ENCODE results near the gene NOC4L.

Gene NOC4L

GRCh38 chr12:132156573-132157325 is 12.5 kb downstream of the NOC4L start:
- no peak for DNase-seq (ENCODE audit: low read depth in 2 of 2)

GRCh38 chr12:132157733-132158409 is 13.6 kb downstream of the NOC4L start:
- no peak for DNase-seq (ENCODE audit: low read depth in 2 of 2)

GRCh38 chr12:132158677-132159554 is 14.7 kb downstream of the NOC4L start:
- no peak for DNase-seq (ENCODE audit: low read depth in 2 of 2)

GRCh38 chr12:132159555-132160003 is 15.3 kb downstream of the NOC4L start:
- no peak for DNase-seq (ENCODE audit: low read depth in 2 of 2)

- no peak for DNase-seq (ENCODE audit: low read depth in 2 of 2)
Measured at GRCh38 chr12:132160016-132160415, 15.8 kb downstream of the NOC4L start.

- DNase-seq (ENCODE audit: low read depth in 2 of 2), result no peak
Measured at GRCh38 chr12:132160601-132161035, 16.4 kb downstream of the NOC4L start.

GRCh38 chr12:132161036-132161781 is 17.0 kb downstream of the NOC4L start:
- DNase-seq (ENCODE audit: low read depth in 2 of 2), result no peak

- DNase-seq (ENCODE audit: low read depth in 2 of 2), result no peak
Measured at GRCh38 chr12:132161796-132162507, 17.7 kb downstream of the NOC4L start.

GRCh38 chr12:132162508-132163031 is 18.3 kb downstream of the NOC4L start:
- no peak for DNase-seq (ENCODE audit: low read depth in 2 of 2)

GRCh38 chr12:132163041-132163910 is 19.0 kb downstream of the NOC4L start:
- no peak for DNase-seq (ENCODE audit: low read depth in 2 of 2)

GRCh38 chr12:132163911-132164288 is 19.6 kb downstream of the NOC4L start:
- DNase-seq (ENCODE audit: low read depth in 2 of 2), result no peak

GRCh38 chr12:132164426-132164825 is 20.2 kb downstream of the NOC4L start:
- DNase-seq (ENCODE audit: low read depth in 2 of 2), result no peak

- DNase-seq (ENCODE audit: low read depth in 2 of 2), result no peak
Measured at GRCh38 chr12:132165584-132165983, 21.3 kb downstream of the NOC4L start.

GRCh38 chr12:132166093-132166492 is 21.8 kb downstream of the NOC4L start:
- no peak for DNase-seq (ENCODE audit: low read depth in 2 of 2)

- no peak for DNase-seq (ENCODE audit: low read depth in 2 of 2)
Measured at GRCh38 chr12:132166801-132167591, 22.7 kb downstream of the NOC4L start.

GRCh38 chr12:132167611-132168310 is 23.5 kb downstream of the NOC4L start:
- DNase-seq (ENCODE audit: low read depth in 2 of 2), result no peak

- DNase-seq (ENCODE audit: low read depth in 2 of 2), result no peak
Measured at GRCh38 chr12:132168311-132169031, 24.2 kb downstream of the NOC4L start.

GRCh38 chr12:132169376-132169775 is 25.1 kb downstream of the NOC4L start:
- DNase-seq (ENCODE audit: low read depth in 2 of 2), result no peak

Data from stimulated activated CD4-positive, alpha-beta T cell treated with anti-CD3 and anti-CD28 coated beads, Interleukin-1b, Interleukin-23, amount 100 ng/mL, for 4 hours (primary cell).